Epithelial cell of proximal tubule (primary cell): ENCODE results near the gene WDR45B. TPM values are rescaled to one million over a fixed set of nuclear protein-coding genes. Genes with fewer than 3 reads are reported as not detected.

Experiments used
- DNase-seq: peaks from one replicate; pipeline ENCODE4 v3.0.0-alpha.2; 2011; ENCODE audit warnings: low read depth
- H3K4me3 ChIP-seq: 2 replicates; pipeline ENCODE4 v1.5.1; 2011; ENCODE audit warnings: low read depth, mild to moderate bottlenecking, low read length
- total RNA-seq: library from RNA; depleted of rRNA; stranded (reverse); fragments of >200 nt; gene quantifications from 2 replicates; pipeline ENCODE4 v1.2.3, GENCODE V29; 2015
- TF ChIP-seq, protein P1 (sequence below): conservative IDR thresholded peaks from 2 replicates; pipeline ENCODE4 v1.5.1; 2012; ENCODE audit warnings: low read depth, mild to moderate bottlenecking, low read length

Gene WDR45B
- total RNA-seq, 1 donor from 2014 or later: 81.3 TPM

DNA sequence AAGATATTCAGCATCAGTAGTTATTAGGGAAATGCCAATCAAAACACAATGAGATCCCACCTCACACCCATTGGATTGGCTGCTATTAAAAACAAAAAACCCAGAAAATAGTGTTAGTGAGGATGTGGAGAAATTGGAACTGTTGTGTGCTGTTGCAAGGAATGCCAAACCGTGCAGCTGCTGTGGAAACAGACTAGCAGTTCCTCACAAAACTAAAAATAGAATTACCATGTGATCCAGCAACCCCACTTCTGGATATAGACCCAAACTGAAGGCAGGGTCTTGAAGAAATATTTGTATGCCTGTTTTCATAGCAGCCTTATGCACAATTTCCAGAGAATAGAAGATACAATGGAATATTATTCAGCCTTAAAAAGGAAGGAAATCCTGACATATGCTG is 82.7 kb downstream of the WDR45B start:
- TF ChIP-seq, protein P1, sequence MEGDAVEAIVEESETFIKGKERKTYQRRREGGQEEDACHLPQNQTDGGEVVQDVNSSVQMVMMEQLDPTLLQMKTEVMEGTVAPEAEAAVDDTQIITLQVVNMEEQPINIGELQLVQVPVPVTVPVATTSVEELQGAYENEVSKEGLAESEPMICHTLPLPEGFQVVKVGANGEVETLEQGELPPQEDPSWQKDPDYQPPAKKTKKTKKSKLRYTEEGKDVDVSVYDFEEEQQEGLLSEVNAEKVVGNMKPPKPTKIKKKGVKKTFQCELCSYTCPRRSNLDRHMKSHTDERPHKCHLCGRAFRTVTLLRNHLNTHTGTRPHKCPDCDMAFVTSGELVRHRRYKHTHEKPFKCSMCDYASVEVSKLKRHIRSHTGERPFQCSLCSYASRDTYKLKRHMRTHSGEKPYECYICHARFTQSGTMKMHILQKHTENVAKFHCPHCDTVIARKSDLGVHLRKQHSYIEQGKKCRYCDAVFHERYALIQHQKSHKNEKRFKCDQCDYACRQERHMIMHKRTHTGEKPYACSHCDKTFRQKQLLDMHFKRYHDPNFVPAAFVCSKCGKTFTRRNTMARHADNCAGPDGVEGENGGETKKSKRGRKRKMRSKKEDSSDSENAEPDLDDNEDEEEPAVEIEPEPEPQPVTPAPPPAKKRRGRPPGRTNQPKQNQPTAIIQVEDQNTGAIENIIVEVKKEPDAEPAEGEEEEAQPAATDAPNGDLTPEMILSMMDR: no peak
- no peak overlapping the region for H3K4me3 ChIP-seq
- DNase-seq: no peak

Other genes starting within 250 kb of the WDR45B start
- 10.7 and 11.4 TPM in 2 replicates for gene HEXD, start 230.1 kb downstream of the WDR45B start, total RNA-seq
- 29.4 and 63.9 TPM in 2 replicates for gene OGFOD3, start 229.9 kb downstream of the WDR45B start, total RNA-seq
- gene CYBC1, start 197.7 kb downstream of the WDR45B start, total RNA-seq: 72.1 and 78.8 TPM in 2 replicates
- gene NARF, start 189.7 kb downstream of the WDR45B start, total RNA-seq: 45.4 and 64.4 TPM in 2 replicates
- gene FOXK2, start 128.7 kb downstream of the WDR45B start, total RNA-seq: 33.4 and 46.4 TPM in 2 replicates
- 4.1 and 7.8 TPM in 2 replicates for gene RAB40B, start 50.3 kb upstream of the WDR45B start, total RNA-seq
- gene FN3KRP, start 68.3 kb upstream of the WDR45B start, total RNA-seq: 25.4 and 32.4 TPM in 2 replicates
- gene FN3K, start 87.2 kb upstream of the WDR45B start, total RNA-seq: 0.69 and 2.0 TPM in 2 replicates
- 46.6 and 64.7 TPM in 2 replicates for gene TBCD, start 103.6 kb upstream of the WDR45B start, total RNA-seq
- gene ZNF750, start 191.6 kb upstream of the WDR45B start, total RNA-seq: 0.29 and 0.40 TPM in 2 replicates